H9 (cell line): Measurements from ENCODE around the gene PARD3. TPM values are rescaled to one million over a fixed set of nuclear protein-coding genes. Genes with fewer than 3 reads are reported as not detected.

Experiments
- DNase-seq: peaks from one replicate; pipeline ENCODE4 v3.0.0-alpha.2; 2017
- H2AFZ ChIP-seq: one replicate; pipeline ENCODE4 v1.6.1; 2013; ENCODE audit warnings: mild to moderate bottlenecking, low read length, control low read depth, moderate library complexity
- H2AK5ac ChIP-seq: 2 replicates; pipeline ENCODE4 v1.6.1; 2013; ENCODE audit warnings: low read length, control low read depth, mixed read lengths; ENCODE audit not compliant: insufficient read length
- H2BK120ac ChIP-seq: one replicate; pipeline ENCODE4 v1.6.1; 2013; ENCODE audit warnings: low read depth, mild to moderate bottlenecking, low read length, control low read depth, inconsistent platforms; ENCODE audit not compliant: poor library complexity, severe bottlenecking
- H2BK12ac ChIP-seq: 2 replicates; pipeline ENCODE4 v1.6.1; 2013; ENCODE audit warnings: low read length, control low read depth, mixed read lengths, low read depth; ENCODE audit not compliant: insufficient read length
- H2BK15ac ChIP-seq: 2 replicates; pipeline ENCODE4 v1.6.1; 2013; ENCODE audit warnings: low read depth, low read length, control low read depth
- H2BK20ac ChIP-seq: one replicate; pipeline ENCODE4 v1.6.1; 2013; ENCODE audit warnings: low read depth, mild to moderate bottlenecking, low read length, control low read depth, inconsistent platforms; ENCODE audit not compliant: poor library complexity, severe bottlenecking
- H2BK5ac ChIP-seq: 2 replicates; pipeline ENCODE4 v1.6.1; 2013; ENCODE audit warnings: low read length, control low read depth, mixed read lengths; ENCODE audit not compliant: insufficient read length
- H3K14ac ChIP-seq: 2 replicates; pipeline ENCODE4 v1.6.1; 2013; ENCODE audit warnings: low read length, control low read depth; ENCODE audit not compliant: insufficient read depth
- H3K18ac ChIP-seq: 2 replicates; pipeline ENCODE4 v1.6.1; 2013; ENCODE audit warnings: low read depth, mild to moderate bottlenecking, mixed read lengths, low read length, control low read depth; ENCODE audit not compliant: insufficient read length
- H3K23ac ChIP-seq: 2 replicates; pipeline ENCODE4 v1.6.1; 2013; ENCODE audit warnings: low read length, control low read depth, mixed read lengths, low read depth; ENCODE audit not compliant: insufficient read length
- H3K23me2 ChIP-seq: 2 replicates; pipeline ENCODE4 v1.6.1; 2013; ENCODE audit warnings: low read depth, mild to moderate bottlenecking, mixed read lengths, low read length, control low read depth; ENCODE audit not compliant: insufficient read length, poor library complexity, severe bottlenecking
- H3K27ac ChIP-seq: 2 replicates; pipeline ENCODE4 v1.5.1; 2013; ENCODE audit warnings: low read length, control low read depth, mixed read lengths, low read depth; ENCODE audit not compliant: insufficient read length
- H3K27me3 ChIP-seq: 2 replicates; pipeline ENCODE4 v1.6.1; 2013; ENCODE audit warnings: low read length, control low read depth, inconsistent platforms; ENCODE audit not compliant: insufficient read depth
- H3K4ac ChIP-seq: 2 replicates; pipeline ENCODE4 v1.6.1; 2013; ENCODE audit warnings: low read depth, mild to moderate bottlenecking, control low read depth, inconsistent platforms, low read length, moderate library complexity
- H3K4me1 ChIP-seq: 2 replicates; pipeline ENCODE4 v1.6.1; 2013; ENCODE audit warnings: low read length, control low read depth, inconsistent platforms; ENCODE audit not compliant: insufficient read depth
- H3K4me2 ChIP-seq: 2 replicates; pipeline ENCODE4 v1.6.1; 2013; ENCODE audit warnings: low read length, control low read depth, mixed read lengths; ENCODE audit not compliant: insufficient read length, insufficient read depth
- H3K56ac ChIP-seq: 2 replicates; pipeline ENCODE4 v1.6.1; 2013; ENCODE audit warnings: low read depth, mild to moderate bottlenecking, mixed read lengths, low read length, control low read depth; ENCODE audit not compliant: insufficient read length
- H3K79me1 ChIP-seq: 2 replicates; pipeline ENCODE4 v1.6.1; 2013; ENCODE audit warnings: low read depth, mild to moderate bottlenecking, moderate library complexity, low read length, control low read depth, inconsistent platforms; ENCODE audit not compliant: insufficient read depth, poor library complexity, severe bottlenecking
- H3K79me2 ChIP-seq: 2 replicates; pipeline ENCODE4 v1.6.1; 2013; ENCODE audit warnings: low read length, control low read depth, inconsistent platforms; ENCODE audit not compliant: insufficient read depth
- H3K9ac ChIP-seq: 2 replicates; pipeline ENCODE4 v1.6.1; 2013; ENCODE audit warnings: low read length, control low read depth, mixed read lengths; ENCODE audit not compliant: insufficient read length; ENCODE audit errors: extremely low read depth
- H3K9me3 ChIP-seq: one replicate; pipeline ENCODE4 v1.6.1; 2013; ENCODE audit warnings: low read depth, low read length, inconsistent platforms; ENCODE audit not compliant: control insufficient read depth
- H3T11ph ChIP-seq: one replicate; pipeline ENCODE4 v1.6.1; 2013; ENCODE audit warnings: mild to moderate bottlenecking, low read length, control low read depth, inconsistent platforms
- H4K20me1 ChIP-seq: one replicate; pipeline ENCODE4 v1.6.1; 2013; ENCODE audit not compliant: control insufficient read depth, insufficient read length, insufficient read depth
- H4K5ac ChIP-seq: 2 replicates; pipeline ENCODE4 v1.6.1; 2013; ENCODE audit warnings: low read depth, mild to moderate bottlenecking, mixed read lengths, low read length, control low read depth; ENCODE audit not compliant: insufficient read length
- H4K8ac ChIP-seq: replicated peaks from 2 replicates; pipeline ENCODE4 v1.6.1; 2013; ENCODE audit warnings: low read length, control low read depth, mixed read lengths, low read depth; ENCODE audit not compliant: insufficient read length
- H4K91ac ChIP-seq: 2 replicates; pipeline ENCODE4 v1.6.1; 2013; ENCODE audit warnings: low read depth, mild to moderate bottlenecking, moderate library complexity, mixed read lengths, low read length, control low read depth; ENCODE audit not compliant: insufficient read length
- H3K27ac Mint-ChIP-seq, 3 experiments: 2 replicates in 2 of 3; 3 replicates in 1 of 3; pipeline ENCODE4 v1.8.0; 2020 to 2021; ENCODE audit warnings: mixed read lengths in 3 of 3, mild to moderate bottlenecking in 1 of 3, moderate library complexity in 1 of 3
- H3K27me3 Mint-ChIP-seq: 2 replicates; pipeline ENCODE4 v1.8.0; 2021; ENCODE audit warnings: low read depth, mild to moderate bottlenecking, moderate library complexity, mixed read lengths
- H3K36me3 Mint-ChIP-seq, 3 experiments: 2 replicates in 2 of 3; 3 replicates in 1 of 3; pipeline ENCODE4 v1.8.0; 2020 to 2021; ENCODE audit warnings: low read depth in 3 of 3, mixed read lengths in 3 of 3; ENCODE audit not compliant: insufficient read depth in 1 of 3
- H3K4me1 Mint-ChIP-seq, 2 experiments: 2 replicates each; pipeline ENCODE4 v1.8.0; 2020; ENCODE audit warnings: mixed read lengths in 2 of 2
- H3K4me3 Mint-ChIP-seq, 2 experiments: 2 replicates in 1 of 2; 3 replicates in 1 of 2; pipeline ENCODE4 v1.8.0; 2020 to 2021; ENCODE audit warnings: mild to moderate bottlenecking in 2 of 2, mixed read lengths in 2 of 2, moderate library complexity in 1 of 2
- H3K9me3 Mint-ChIP-seq, 2 experiments: 2 replicates in 1 of 2; 3 replicates in 1 of 2; pipeline ENCODE4 v1.8.0; 2020; ENCODE audit warnings: mild to moderate bottlenecking in 2 of 2, mixed read lengths in 2 of 2, moderate library complexity in 1 of 2
- WGBS: extraction: QIAGEN DNeasy Blood & Tissue Kit; methylation state at CpG from one replicate; pipeline ENCODE4 v1.1.7; 2013; ENCODE audit warnings: missing lambda C conversion rate, low lambda C conversion rate, mixed read lengths; ENCODE audit not compliant: insufficient read length; ENCODE audit errors: extremely low coverage; 5-methylcytosine and 5-hydroxymethylcytosine counted together
- total RNA-seq: library from RNA; stranded (reverse); gene quantifications from 2 replicates; pipeline ENCODE4 v1.2.1, GENCODE V29; 2021
- TF ChIP-seq, protein P1 (sequence below): fragments of 200-600 bp; sonication (generic); conservative IDR thresholded peaks from 3 replicates; pipeline ENCODE4 v1.8.0; 2021; ENCODE audit warnings: antibody characterized with exemption, mild to moderate bottlenecking

The PARD3 gene
- total RNA-seq, 1 experiment from 2014 or later: 44.7 TPM

DNA sequence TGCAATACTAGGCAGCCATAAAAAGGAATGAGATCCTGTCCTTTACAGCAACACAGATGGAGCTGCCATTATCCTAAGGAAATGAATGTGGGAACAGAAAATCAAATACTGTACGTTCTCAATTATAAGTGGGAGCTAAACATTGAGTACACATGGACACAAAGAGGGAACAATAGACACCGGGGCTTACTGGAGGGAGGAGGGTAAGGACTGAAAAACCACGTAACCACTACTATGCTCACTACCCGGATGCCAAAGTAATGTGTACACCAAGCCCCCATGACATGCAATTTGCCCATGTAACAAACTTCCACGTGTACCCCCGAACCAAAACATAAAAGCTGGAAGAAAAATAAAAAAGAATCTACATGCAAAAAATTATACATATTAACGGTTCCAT, 587.0 kb downstream of the PARD3 start:
- Histone ChIP-seq H3K27ac (no peak overlapping the region), H3K4ac (no peak overlapping the region), H4K20me1 (no peaks in the 10 kb centered on the region), H3K18ac (no peak overlapping the region), H2AK5ac (no peak overlapping the region), H2BK12ac (no peak overlapping the region), H3K4me2 (no peak overlapping the region), H3K23ac (no peak overlapping the region), H3K4me1 (no peaks in the 10 kb centered on the region), H3K79me2 (no peaks in the 10 kb centered on the region), H2BK20ac (no peak overlapping the region), H2BK5ac (no peak overlapping the region), H3K14ac (no peak overlapping the region), H4K5ac (no peak overlapping the region), H3K9ac (no peak overlapping the region), H3K56ac (no peak overlapping the region), H3K27me3 (no peaks in the 10 kb centered on the region), H3K79me1 (no peaks in the 10 kb centered on the region), H3K9me3 (no peaks in the 10 kb centered on the region), H4K91ac (no peak overlapping the region), H2AFZ (no peak overlapping the region), H4K8ac (no peak overlapping the region), H3T11ph (no peak overlapping the region), H2BK120ac (no peak overlapping the region), H3K23me2 (no peaks in the 10 kb centered on the region), H2BK15ac (no peak overlapping the region)
- Mint-ChIP-seq H3K27ac (no peak overlapping the region), H3K4me1 (no peaks in the 10 kb centered on the region), H3K36me3 (peaks cover 3 to 6% (median 4%) of the 10 kb centered on the region in 3 experiments; a peak in 4 of 7 replicates), H3K4me3 (no peak overlapping the region), H3K9me3 (peaks cover 4 to 6% of the 10 kb centered on the region in 2 experiments; a peak in 3 of 5 replicates), H3K27me3 (no peaks in the 10 kb centered on the region)
- WGBS: no CpG with 5 or more reads among the region's 7 CpGs
- DNase-seq: no peak
- TF ChIP-seq, protein P1, sequence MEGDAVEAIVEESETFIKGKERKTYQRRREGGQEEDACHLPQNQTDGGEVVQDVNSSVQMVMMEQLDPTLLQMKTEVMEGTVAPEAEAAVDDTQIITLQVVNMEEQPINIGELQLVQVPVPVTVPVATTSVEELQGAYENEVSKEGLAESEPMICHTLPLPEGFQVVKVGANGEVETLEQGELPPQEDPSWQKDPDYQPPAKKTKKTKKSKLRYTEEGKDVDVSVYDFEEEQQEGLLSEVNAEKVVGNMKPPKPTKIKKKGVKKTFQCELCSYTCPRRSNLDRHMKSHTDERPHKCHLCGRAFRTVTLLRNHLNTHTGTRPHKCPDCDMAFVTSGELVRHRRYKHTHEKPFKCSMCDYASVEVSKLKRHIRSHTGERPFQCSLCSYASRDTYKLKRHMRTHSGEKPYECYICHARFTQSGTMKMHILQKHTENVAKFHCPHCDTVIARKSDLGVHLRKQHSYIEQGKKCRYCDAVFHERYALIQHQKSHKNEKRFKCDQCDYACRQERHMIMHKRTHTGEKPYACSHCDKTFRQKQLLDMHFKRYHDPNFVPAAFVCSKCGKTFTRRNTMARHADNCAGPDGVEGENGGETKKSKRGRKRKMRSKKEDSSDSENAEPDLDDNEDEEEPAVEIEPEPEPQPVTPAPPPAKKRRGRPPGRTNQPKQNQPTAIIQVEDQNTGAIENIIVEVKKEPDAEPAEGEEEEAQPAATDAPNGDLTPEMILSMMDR: no peak
